ENCODE measurements around the gene POLD2. TPM values are rescaled to one million over a fixed set of nuclear protein-coding genes. Genes with fewer than 3 reads are reported as not detected.

POLD2 gene
- total RNA-seq, 1 donor from 2014 or later = 232 TPM

DNA sequence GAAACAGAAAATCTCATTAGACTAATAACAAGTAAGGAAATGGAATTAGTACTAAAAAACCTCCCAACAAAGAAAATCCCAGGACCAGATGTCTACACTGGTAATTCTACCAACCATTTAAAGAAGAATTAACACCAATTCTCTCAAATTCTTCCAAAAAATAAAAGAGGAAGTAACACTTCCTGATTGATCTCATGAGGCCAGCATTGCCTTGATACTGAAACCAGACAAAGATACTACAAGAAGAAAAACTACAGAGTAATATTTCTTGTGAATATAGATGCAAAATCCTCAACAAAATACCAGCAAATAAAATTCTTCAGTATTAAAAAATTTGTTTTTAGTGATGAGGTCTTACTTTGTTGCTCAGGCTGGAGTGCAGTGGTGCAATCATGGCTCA lies 44.6 kb upstream of the POLD2 start:
- Mint-ChIP-seq H3K27ac (no peak overlapping the region), H3K27me3 (ENCODE audit: insufficient read depth, low read depth) (peaks cover 3% of the 10 kb centered on the region), H3K36me3 (no peaks in the 10 kb centered on the region), H3K4me3 (no peak overlapping the region), H3K9me3 (peaks cover 6% of the 10 kb centered on the region), H3K4me1 (peaks cover 10% of the 10 kb centered on the region)
- H3K4me1 ChIP-seq = peaks cover 12% of the 10 kb centered on the region
- no peaks in the 10 kb centered on the region for H3K79me2 ChIP-seq (ENCODE audit: low read depth)
- no peaks in the 10 kb centered on the region for H3K27me3 ChIP-seq
- H3K4me3 ChIP-seq = no peak overlapping the region
- H3K9ac ChIP-seq = no peak overlapping the region
- H3F3A ChIP-seq (ENCODE audit: low read depth) = no peaks in the 10 kb centered on the region
- no peak overlapping the region for H3K4me2 ChIP-seq
- DNase-seq (ENCODE audit: low spot score) = no peak
- no peaks in the 10 kb centered on the region for H4K20me1 ChIP-seq (ENCODE audit: low read depth)
- H3K9me3 ChIP-seq (ENCODE audit: low read depth) = no peaks in the 10 kb centered on the region
- TF ChIP-seq EZH2 (IDR thresholded peaks at IDR 0.05) (no peak), EZH2phosphoT487 (IDR thresholded peaks at IDR 0.05) (no peak)
- TF ChIP-seq, protein P1, sequence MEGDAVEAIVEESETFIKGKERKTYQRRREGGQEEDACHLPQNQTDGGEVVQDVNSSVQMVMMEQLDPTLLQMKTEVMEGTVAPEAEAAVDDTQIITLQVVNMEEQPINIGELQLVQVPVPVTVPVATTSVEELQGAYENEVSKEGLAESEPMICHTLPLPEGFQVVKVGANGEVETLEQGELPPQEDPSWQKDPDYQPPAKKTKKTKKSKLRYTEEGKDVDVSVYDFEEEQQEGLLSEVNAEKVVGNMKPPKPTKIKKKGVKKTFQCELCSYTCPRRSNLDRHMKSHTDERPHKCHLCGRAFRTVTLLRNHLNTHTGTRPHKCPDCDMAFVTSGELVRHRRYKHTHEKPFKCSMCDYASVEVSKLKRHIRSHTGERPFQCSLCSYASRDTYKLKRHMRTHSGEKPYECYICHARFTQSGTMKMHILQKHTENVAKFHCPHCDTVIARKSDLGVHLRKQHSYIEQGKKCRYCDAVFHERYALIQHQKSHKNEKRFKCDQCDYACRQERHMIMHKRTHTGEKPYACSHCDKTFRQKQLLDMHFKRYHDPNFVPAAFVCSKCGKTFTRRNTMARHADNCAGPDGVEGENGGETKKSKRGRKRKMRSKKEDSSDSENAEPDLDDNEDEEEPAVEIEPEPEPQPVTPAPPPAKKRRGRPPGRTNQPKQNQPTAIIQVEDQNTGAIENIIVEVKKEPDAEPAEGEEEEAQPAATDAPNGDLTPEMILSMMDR (IDR thresholded peaks at IDR 0.05) = no peak
- H3K36me3 ChIP-seq = no peaks in the 10 kb centered on the region
- no peak overlapping the region for H3K27ac ChIP-seq
- H2AFZ ChIP-seq (replicated peaks) = no peak overlapping the region

DNA sequence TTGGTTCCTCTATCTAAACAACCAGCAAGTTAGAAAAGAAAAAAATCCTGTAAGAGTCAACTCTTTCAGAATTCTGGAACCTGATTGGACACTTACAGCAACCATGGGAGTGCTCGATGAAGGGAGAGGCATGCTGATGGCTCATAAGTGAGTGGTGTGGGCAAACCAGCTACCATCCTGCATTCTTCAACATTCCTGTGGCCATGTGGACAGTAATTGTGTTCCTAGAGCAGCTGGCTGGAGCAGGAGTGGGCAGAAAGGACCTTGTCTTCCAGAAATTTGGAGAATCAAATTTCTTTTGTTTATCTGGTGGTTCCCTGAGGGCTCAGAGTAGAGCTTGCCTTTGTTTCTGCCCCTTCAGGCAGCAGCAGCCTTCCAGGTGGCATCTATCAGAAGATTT lies 40.2 kb upstream of the POLD2 start:
- H3K36me3 ChIP-seq = no peaks in the 10 kb centered on the region
- no peaks in the 10 kb centered on the region for H3K9me3 ChIP-seq (ENCODE audit: low read depth)
- DNase-seq (ENCODE audit: low spot score) = peak; percentile 42
- no peak for TF ChIP-seq EZH2phosphoT487 (IDR thresholded peaks at IDR 0.05)
- TF ChIP-seq, protein P1 (IDR thresholded peaks at IDR 0.05) = no peak
- no peak for TF ChIP-seq EZH2 (IDR thresholded peaks at IDR 0.05)
- peak overlapping the region; percentile 10 for H3K4me2 ChIP-seq
- no peaks in the 10 kb centered on the region for H3K36me3 Mint-ChIP-seq
- no peak overlapping the region for H3K4me3 ChIP-seq
- peaks cover 12% of the 10 kb centered on the region for H3K4me1 ChIP-seq
- H3K27ac ChIP-seq = no peak overlapping the region
- no peaks in the 10 kb centered on the region for H4K20me1 ChIP-seq (ENCODE audit: low read depth)
- no peak overlapping the region for H3K4me3 Mint-ChIP-seq
- no peak overlapping the region for H3K27ac Mint-ChIP-seq
- H3K4me1 Mint-ChIP-seq = peaks cover 10% of the 10 kb centered on the region
- H2AFZ ChIP-seq (replicated peaks) = peak overlapping the region; percentile 77
- no peak overlapping the region for H3K9ac ChIP-seq
- no peaks in the 10 kb centered on the region for H3K27me3 ChIP-seq
- H3K27me3 Mint-ChIP-seq (ENCODE audit: insufficient read depth, low read depth) = peaks cover 5% of the 10 kb centered on the region
- H3K9me3 Mint-ChIP-seq = no peaks in the 10 kb centered on the region
- H3K79me2 ChIP-seq (ENCODE audit: low read depth) = no peaks in the 10 kb centered on the region
- no peaks in the 10 kb centered on the region for H3F3A ChIP-seq (ENCODE audit: low read depth)

DNA sequence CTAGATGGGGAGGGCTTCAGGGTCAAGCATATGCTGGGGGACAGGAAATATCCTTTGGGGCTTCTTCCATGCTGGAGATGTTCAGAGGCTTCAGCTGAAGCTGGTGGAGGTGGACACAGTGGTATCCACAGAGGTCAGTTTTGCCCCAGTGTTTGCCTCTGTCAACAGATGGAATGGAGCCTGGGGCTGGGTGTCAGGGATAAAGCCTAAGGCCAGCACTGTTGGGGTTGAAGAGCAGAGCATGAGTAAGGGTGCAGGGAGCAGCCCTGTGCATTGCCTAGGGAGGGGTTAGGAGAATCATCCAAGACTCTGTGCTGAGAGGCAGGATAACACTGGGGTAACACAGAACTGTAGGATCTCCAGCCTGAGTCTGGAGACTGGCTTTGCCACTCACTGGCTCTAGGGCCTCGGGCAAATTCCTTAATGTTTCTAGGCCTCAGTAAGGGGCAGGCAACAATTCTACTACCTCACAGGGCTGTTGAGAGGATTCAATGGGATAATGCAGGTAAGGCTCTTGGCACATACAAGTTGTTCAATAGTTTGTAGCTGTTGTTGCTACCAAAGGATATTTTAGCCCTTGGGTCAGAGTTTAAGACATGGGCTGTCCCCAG lies 39.5 kb upstream of the POLD2 start:
- no peak overlapping the region for H3K4me3 ChIP-seq
- peaks cover 12% of the 10 kb centered on the region for H3K4me1 Mint-ChIP-seq
- H3K9ac ChIP-seq = no peak overlapping the region
- H3K27me3 Mint-ChIP-seq (ENCODE audit: insufficient read depth, low read depth) = peaks cover 5% of the 10 kb centered on the region
- no peaks in the 10 kb centered on the region for H3K27me3 ChIP-seq
- peak overlapping the region; percentile 77 for H2AFZ ChIP-seq (replicated peaks)
- no peak overlapping the region for H3K27ac Mint-ChIP-seq
- H3K27ac ChIP-seq = no peak overlapping the region
- H3K4me2 ChIP-seq = no peak overlapping the region
- DNase-seq (ENCODE audit: low spot score) = no peak
- no peaks in the 10 kb centered on the region for H3K79me2 ChIP-seq (ENCODE audit: low read depth)
- no peak overlapping the region for H3K4me3 Mint-ChIP-seq
- no peak for TF ChIP-seq EZH2 (IDR thresholded peaks at IDR 0.05)
- TF ChIP-seq, protein P1 (IDR thresholded peaks at IDR 0.05) = no peak
- no peak for TF ChIP-seq EZH2phosphoT487 (IDR thresholded peaks at IDR 0.05)
- H4K20me1 ChIP-seq (ENCODE audit: low read depth) = no peaks in the 10 kb centered on the region
- H3K36me3 ChIP-seq = no peaks in the 10 kb centered on the region
- H3K36me3 Mint-ChIP-seq = no peaks in the 10 kb centered on the region
- H3F3A ChIP-seq (ENCODE audit: low read depth) = no peaks in the 10 kb centered on the region
- H3K4me1 ChIP-seq = peaks cover 12% of the 10 kb centered on the region
- H3K9me3 Mint-ChIP-seq = no peaks in the 10 kb centered on the region
- H3K9me3 ChIP-seq (ENCODE audit: low read depth) = no peaks in the 10 kb centered on the region

Data from neural progenitor cell (in vitro differentiated cells).